MM.1S (cell line): ENCODE results near the gene AFAP1.

ENCODE experiments used
- DNase-seq: peaks from one replicate; pipeline ENCODE4 v3.0.0-alpha.2; 2015
- H2AFZ ChIP-seq: fragments of 300-600 bp; sonication (generic); 2 replicates; pipeline ENCODE4 v1.6.0; 2016; ENCODE audit warnings: antibody characterized with exemption, low read length
- H3F3A ChIP-seq: fragments of 300-600 bp; sonication (generic); 2 replicates; pipeline ENCODE4 v1.6.1; 2016; ENCODE audit warnings: mild to moderate bottlenecking, antibody characterized with exemption, low read length, moderate library complexity, mixed read lengths; ENCODE audit not compliant: insufficient read depth
- H3K27ac ChIP-seq: fragments of 300-600 bp; sonication (generic); 2 replicates; pipeline ENCODE4 v1.5.1; 2016; ENCODE audit warnings: mild to moderate bottlenecking, low read length
- H3K27me3 ChIP-seq: fragments of 300-600 bp; sonication (generic); replicated peaks from 2 replicates; pipeline ENCODE4 v1.6.0; 2016; ENCODE audit warnings: low read length; ENCODE audit not compliant: insufficient read depth
- H3K36me3 ChIP-seq: fragments of 300-600 bp; sonication (generic); replicated peaks from 2 replicates; pipeline ENCODE4 v1.6.1; 2016; ENCODE audit warnings: mild to moderate bottlenecking, low read length, mixed read lengths; ENCODE audit not compliant: insufficient read depth
- H3K4me1 ChIP-seq: fragments of 300-600 bp; sonication (generic); 2 replicates; pipeline ENCODE4 v1.6.1; 2016; ENCODE audit warnings: low read length, mixed read lengths
- H3K4me2 ChIP-seq: fragments of 300-600 bp; sonication (generic); 2 replicates; pipeline ENCODE4 v1.6.0; 2016; ENCODE audit warnings: low read depth, low read length
- H3K4me3 ChIP-seq: fragments of 300-600 bp; sonication (generic); 2 replicates; pipeline ENCODE4 v1.5.1; 2016; ENCODE audit warnings: low read length, mixed read lengths
- H3K79me2 ChIP-seq: fragments of 300-600 bp; sonication (generic); 2 replicates; pipeline ENCODE4 v1.6.1; 2016; ENCODE audit warnings: mixed run types, low read length, mixed read lengths
- H3K9ac ChIP-seq: fragments of 300-600 bp; sonication (generic); 2 replicates; pipeline ENCODE4 v1.6.1; 2016; ENCODE audit warnings: low read length, mixed read lengths
- H3K9me2 ChIP-seq: fragments of 300-600 bp; sonication (generic); replicated peaks from 2 replicates; pipeline ENCODE4 v1.6.1; 2016; ENCODE audit warnings: mild to moderate bottlenecking, low read length, mixed read lengths; ENCODE audit not compliant: insufficient read depth
- H3K9me3 ChIP-seq: fragments of 300-600 bp; sonication (generic); replicated peaks from 2 replicates; pipeline ENCODE4 v1.6.1; 2016; ENCODE audit warnings: mild to moderate bottlenecking, low read length, mixed read lengths; ENCODE audit not compliant: insufficient read depth
- H4K20me1 ChIP-seq: fragments of 300-600 bp; sonication (generic); 2 replicates; pipeline ENCODE4 v1.6.1; 2016; ENCODE audit warnings: mild to moderate bottlenecking, low read length, moderate library complexity, mixed read lengths; ENCODE audit not compliant: insufficient read depth
- CTCF ChIP-seq: fragments of 300-600 bp; sonication (generic); IDR thresholded peaks from 2 replicates; pipeline ENCODE4 v1.5.1; 2016; ENCODE audit warnings: antibody characterized with exemption, low read length, mixed read lengths
- EZH2 ChIP-seq: fragments of 300-600 bp; sonication (generic); optimal IDR thresholded peaks from 2 replicates; pipeline ENCODE3; 2017; ENCODE audit warnings: low read depth, mild to moderate bottlenecking, antibody characterized with exemption, low read length, mixed read lengths
- EZH2phosphoT487 ChIP-seq: fragments of 300-600 bp; sonication (generic); IDR thresholded peaks from 2 replicates; pipeline ENCODE4 v1.6.1; 2018; ENCODE audit warnings: antibody characterized with exemption, low read length

The AFAP1 gene

DNA sequence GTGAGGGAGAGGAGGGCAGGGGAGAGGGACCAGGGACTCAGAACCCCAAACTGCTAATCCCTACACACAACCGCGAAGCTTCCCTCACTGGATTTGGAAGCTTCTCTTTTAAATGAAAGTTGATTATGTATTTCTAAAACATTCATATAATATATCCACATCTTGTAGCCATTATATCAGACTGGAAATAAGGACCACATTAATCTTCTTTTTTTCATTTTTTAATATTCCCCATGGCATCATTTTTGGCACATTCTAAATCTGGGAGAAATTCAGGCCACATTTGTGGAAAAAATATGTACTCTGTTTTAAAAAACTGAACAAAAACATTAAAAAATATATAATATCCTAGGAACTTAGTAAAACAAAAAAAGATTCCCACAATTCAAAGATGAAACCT lies 97.8 kb downstream of the AFAP1 start:
- Histone ChIP-seq H3K36me3 (no peaks in the 10 kb centered on the region; the same call in 1 of the 2 replicates), H3K27me3 (peaks cover 92% of the 10 kb centered on the region), H4K20me1 (no peaks in the 10 kb centered on the region), H3K79me2 (no peaks in the 10 kb centered on the region), H3K4me3 (no peak overlapping the region), H3K9me3 (no peaks in the 10 kb centered on the region), H3K9me2 (no peaks in the 10 kb centered on the region), H3K27ac (no peak overlapping the region), H3K9ac (no peak overlapping the region), H3K4me2 (no peak overlapping the region), H3F3A (no peaks in the 10 kb centered on the region), H3K4me1 (no peaks in the 10 kb centered on the region), H2AFZ (no peak overlapping the region)
- no peak for DNase-seq
- TF ChIP-seq CTCF (no peak), EZH2phosphoT487 (no peak), EZH2 (no peak)

GRCh38 chr4:7841071-7841470 lies 98.6 kb downstream of the AFAP1 start:
- H2AFZ ChIP-seq = no peak overlapping the region
- H4K20me1 ChIP-seq = no peaks in the 10 kb centered on the region
- no peak for DNase-seq
- H3K4me3 ChIP-seq = no peak overlapping the region
- no peaks in the 10 kb centered on the region for H3F3A ChIP-seq
- H3K4me2 ChIP-seq = no peak overlapping the region
- no peaks in the 10 kb centered on the region for H3K4me1 ChIP-seq
- peaks cover 92% of the 10 kb centered on the region for H3K27me3 ChIP-seq
- H3K9ac ChIP-seq = no peak overlapping the region
- TF ChIP-seq EZH2phosphoT487 (no peak), EZH2 (no peak)
- no peaks in the 10 kb centered on the region for H3K9me3 ChIP-seq
- H3K36me3 ChIP-seq = no peaks in the 10 kb centered on the region; the same call in 1 of the 2 replicates
- no peaks in the 10 kb centered on the region for H3K79me2 ChIP-seq
- H3K27ac ChIP-seq = no peak overlapping the region
- H3K9me2 ChIP-seq = no peaks in the 10 kb centered on the region

DNA sequence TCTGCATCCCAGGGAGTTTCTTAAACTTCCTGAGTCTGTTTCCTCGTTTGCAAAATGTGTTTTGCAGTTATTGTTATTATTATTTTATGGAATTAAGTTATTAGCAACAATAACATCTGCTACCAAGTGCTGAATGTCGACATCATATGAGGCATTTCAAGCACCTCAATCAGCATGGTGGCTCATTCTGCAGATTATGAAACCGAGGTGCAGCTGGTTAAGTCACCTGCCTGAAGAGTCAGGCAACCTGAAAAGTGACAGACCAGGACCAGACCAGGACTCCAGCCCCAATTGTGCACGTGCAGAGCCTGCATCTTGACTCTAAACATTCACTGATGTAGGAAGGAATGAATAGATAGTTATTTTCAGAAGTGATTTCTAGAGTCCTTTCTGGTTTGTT lies 99.8 kb downstream of the AFAP1 start:
- Histone ChIP-seq H4K20me1 (no peaks in the 10 kb centered on the region), H3K9ac (no peak overlapping the region), H3K4me3 (no peak overlapping the region), H3K9me2 (no peaks in the 10 kb centered on the region), H2AFZ (no peak overlapping the region), H3K36me3 (no peaks in the 10 kb centered on the region; the same call in 1 of the 2 replicates), H3K27me3 (peaks cover 84% of the 10 kb centered on the region), H3K4me1 (no peaks in the 10 kb centered on the region), H3K4me2 (no peak overlapping the region), H3K27ac (no peak overlapping the region), H3F3A (no peaks in the 10 kb centered on the region), H3K79me2 (no peaks in the 10 kb centered on the region), H3K9me3 (no peaks in the 10 kb centered on the region)
- no peak for DNase-seq
- TF ChIP-seq CTCF (no peak), EZH2 (no peak), EZH2phosphoT487 (no peak)

- H3K9me2 ChIP-seq = no peaks in the 10 kb centered on the region
- peaks cover 75% of the 10 kb centered on the region for H3K27me3 ChIP-seq
- DNase-seq = no peak
- no peaks in the 10 kb centered on the region for H3K4me1 ChIP-seq
- no peaks in the 10 kb centered on the region for H3K9me3 ChIP-seq
- TF ChIP-seq EZH2phosphoT487 (no peak), EZH2 (no peak), CTCF (no peak)
- H4K20me1 ChIP-seq = no peaks in the 10 kb centered on the region
- no peak overlapping the region for H2AFZ ChIP-seq
- no peaks in the 10 kb centered on the region for H3F3A ChIP-seq
- H3K27ac ChIP-seq = no peak overlapping the region
- no peaks in the 10 kb centered on the region; the same call in 1 of the 2 replicates for H3K36me3 ChIP-seq
- H3K79me2 ChIP-seq = no peaks in the 10 kb centered on the region
- no peak overlapping the region for H3K9ac ChIP-seq
- no peak overlapping the region for H3K4me3 ChIP-seq
- no peak overlapping the region for H3K4me2 ChIP-seq
Measured at GRCh38 chr4:7838136-7838782, 101.4 kb downstream of the AFAP1 start.
